ENCODE measurements around the gene DOCK3.
"Not testable (repeated sequence)": the region's sequence is repeated elsewhere in the genome, so short reads cannot be mapped to it uniquely, and the experiment has no call there.

Gene DOCK3

DNA sequence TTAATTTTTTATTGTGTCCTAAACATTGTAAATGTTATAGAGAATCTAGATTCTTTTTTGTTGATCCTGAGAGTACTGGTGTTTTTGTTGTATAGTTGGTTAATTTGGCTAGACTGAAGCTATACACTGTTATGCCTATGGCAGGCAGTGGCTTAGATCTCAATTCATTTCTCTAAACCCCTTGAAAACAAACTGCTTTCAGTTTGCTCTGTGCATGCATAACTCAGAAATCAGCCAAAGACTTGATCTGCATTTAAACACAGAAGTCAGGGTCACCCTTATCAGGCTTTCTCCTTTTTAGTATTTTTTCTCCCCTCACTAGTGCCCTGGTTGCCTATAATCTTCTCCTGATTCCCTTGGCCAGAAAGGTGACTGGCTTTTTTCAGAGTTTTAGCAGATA, 360.9 kb downstream of the DOCK3 start:
- TF ChIP-seq POLR2A (IDR thresholded peaks at IDR 0.05; ENCODE audit: low read depth, low read length) (no peak), TAF1 (IDR thresholded peaks at IDR 0.05; ENCODE audit: borderline replicate concordance, low read depth, low read length) (no peak), POLR2AphosphoS5 (IDR thresholded peaks at IDR 0.05; ENCODE audit: low read depth, low read length) (no peak)
- DNase-seq (ENCODE audit: insufficient read length) (no peak), FAIRE-seq (no peak)

DNA sequence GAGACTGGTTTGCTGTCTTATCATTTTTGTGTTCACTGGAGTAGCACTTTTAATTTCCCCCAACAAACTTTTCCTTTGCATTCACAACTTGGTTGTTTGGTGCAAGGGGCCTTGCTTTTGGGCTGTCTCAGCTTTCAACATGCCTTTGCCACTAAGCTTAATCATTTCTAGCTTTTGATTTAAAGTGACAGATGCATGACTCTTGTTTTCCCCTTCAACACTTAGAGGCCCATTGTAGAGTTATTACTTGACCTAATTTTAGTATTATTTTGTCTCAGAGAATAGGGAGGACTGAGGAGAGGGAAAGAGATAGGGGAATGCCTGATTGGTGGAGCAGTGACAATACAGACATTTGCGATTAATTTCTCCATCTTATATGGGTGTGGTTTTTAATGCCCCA, 370.3 kb downstream of the DOCK3 start:
- FAIRE-seq (no peak), DNase-seq (ENCODE audit: insufficient read length) (no peak)

DNA sequence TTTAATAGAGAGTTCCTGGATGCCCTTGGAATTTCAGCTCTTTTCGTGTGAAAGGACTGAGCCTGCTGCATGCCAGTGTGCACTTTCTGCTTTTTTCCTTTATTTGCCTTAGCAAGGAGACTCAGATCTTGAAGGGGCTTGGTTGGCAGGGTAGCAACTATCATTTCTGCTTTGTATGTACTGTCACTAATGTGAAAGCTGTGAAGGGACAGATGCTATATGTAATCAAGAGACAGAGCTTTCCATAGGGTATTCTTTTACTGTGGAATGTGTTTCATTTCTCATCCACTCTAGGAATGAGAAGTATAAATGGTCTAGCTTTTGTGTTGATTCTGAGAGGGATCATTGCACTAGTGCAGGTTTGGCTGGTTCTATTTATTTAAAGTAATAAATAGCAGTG, 377.8 kb downstream of the DOCK3 start:
- DNase-seq (ENCODE audit: insufficient read length), result no peak
- FAIRE-seq, result no peak
- TF ChIP-seq TAF1 (IDR thresholded peaks at IDR 0.05; ENCODE audit: borderline replicate concordance, low read depth, low read length), result no peak
- TF ChIP-seq POLR2AphosphoS5 (IDR thresholded peaks at IDR 0.05; ENCODE audit: low read depth, low read length), result no peak
- TF ChIP-seq POLR2A (IDR thresholded peaks at IDR 0.05; ENCODE audit: low read depth, low read length), result no peak

More for the DNA sequence above, 370.3 kb downstream of the DOCK3 start:
- TF ChIP-seq POLR2AphosphoS5 (IDR thresholded peaks at IDR 0.05; ENCODE audit: low read depth, low read length), result no peak
- TF ChIP-seq TAF1 (IDR thresholded peaks at IDR 0.05; ENCODE audit: borderline replicate concordance, low read depth, low read length), result no peak
- no peak for TF ChIP-seq POLR2A (IDR thresholded peaks at IDR 0.05; ENCODE audit: low read depth, low read length)

DNA sequence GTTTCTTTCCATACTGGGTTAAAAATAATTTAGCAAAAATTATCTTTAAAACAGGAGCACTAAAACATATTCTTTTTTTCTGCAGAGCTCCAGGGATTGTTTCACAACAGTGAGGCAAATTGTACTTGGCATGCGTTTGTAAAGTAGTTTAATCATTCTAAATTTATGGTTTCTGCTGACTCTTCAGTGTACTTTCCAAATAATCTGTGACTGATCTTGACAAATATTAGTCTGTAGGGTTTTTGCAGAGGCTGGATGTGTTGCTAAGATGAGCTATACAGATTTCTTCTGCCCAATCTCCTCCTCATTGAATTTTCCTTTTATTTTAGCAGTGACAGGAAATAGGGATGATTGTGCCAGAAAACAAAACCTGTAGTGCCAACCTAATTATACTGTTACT, 382.4 kb downstream of the DOCK3 start:
- TF ChIP-seq POLR2AphosphoS5 (IDR thresholded peaks at IDR 0.05; ENCODE audit: low read depth, low read length), result no peak
- DNase-seq (ENCODE audit: insufficient read length), result no peak
- FAIRE-seq, result no peak

DNA sequence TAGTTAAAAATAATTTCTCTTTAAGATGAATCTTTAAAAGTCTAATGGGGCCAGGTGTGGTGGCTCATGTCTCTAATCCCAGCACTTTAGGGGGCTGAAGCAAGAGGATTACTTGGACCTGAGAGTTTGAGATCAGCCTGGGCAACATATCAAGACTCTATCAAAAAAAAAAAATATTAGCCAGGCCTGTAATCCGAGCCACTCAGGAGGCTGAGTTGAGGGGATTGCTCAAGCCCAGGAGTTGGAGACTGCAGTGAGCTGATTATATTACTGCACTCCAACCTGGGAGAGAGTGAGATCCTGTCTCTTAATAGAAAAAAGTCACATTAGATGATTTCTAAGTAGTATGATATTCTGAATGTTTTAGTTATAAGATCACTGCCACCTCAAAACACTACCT, 388.3 kb downstream of the DOCK3 start:
- TF ChIP-seq TAF1 (IDR thresholded peaks at IDR 0.05; ENCODE audit: borderline replicate concordance, low read depth, low read length) (no peak), POLR2AphosphoS5 (IDR thresholded peaks at IDR 0.05; ENCODE audit: low read depth, low read length) (no peak), POLR2A (IDR thresholded peaks at IDR 0.05; ENCODE audit: low read depth, low read length) (no peak)

DNA sequence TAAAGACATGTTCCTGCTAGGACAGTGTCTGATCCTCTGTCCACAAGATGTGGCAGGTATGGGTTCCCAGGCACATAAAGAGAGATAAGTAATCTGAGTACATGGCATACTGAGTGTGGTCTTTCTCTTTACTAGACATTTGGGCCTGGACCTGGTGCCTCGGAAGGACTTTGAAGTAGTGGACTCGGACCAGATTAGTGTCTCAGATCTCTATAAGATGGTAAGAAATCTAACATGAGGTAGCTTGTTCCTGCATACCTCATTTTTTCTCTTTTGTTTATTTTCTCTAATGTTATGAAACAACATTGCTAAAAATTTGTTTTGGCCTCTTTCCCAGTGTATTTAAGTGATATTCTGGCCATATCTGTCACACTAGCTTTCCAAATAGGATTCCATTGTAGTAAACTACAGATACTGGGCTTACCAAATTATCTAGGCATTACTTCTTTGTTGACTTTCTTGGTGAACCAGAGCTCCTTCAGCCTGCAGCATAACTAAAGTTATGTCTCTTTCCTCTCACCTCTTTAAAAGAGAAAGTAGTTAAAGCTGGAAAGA, 400.6 kb downstream of the DOCK3 start:
- DNase-seq (ENCODE audit: insufficient read length) (no peak), FAIRE-seq (no peak)
- TF ChIP-seq POLR2A (IDR thresholded peaks at IDR 0.05; ENCODE audit: low read depth, low read length), result no peak
- TF ChIP-seq POLR2AphosphoS5 (IDR thresholded peaks at IDR 0.05; ENCODE audit: low read depth, low read length), result no peak
- TF ChIP-seq TAF1 (IDR thresholded peaks at IDR 0.05; ENCODE audit: borderline replicate concordance, low read depth, low read length), result no peak

More for the DNA sequence above, 388.3 kb downstream of the DOCK3 start:
- DNase-seq (ENCODE audit: insufficient read length) (no peak), FAIRE-seq (no peak)

DNA sequence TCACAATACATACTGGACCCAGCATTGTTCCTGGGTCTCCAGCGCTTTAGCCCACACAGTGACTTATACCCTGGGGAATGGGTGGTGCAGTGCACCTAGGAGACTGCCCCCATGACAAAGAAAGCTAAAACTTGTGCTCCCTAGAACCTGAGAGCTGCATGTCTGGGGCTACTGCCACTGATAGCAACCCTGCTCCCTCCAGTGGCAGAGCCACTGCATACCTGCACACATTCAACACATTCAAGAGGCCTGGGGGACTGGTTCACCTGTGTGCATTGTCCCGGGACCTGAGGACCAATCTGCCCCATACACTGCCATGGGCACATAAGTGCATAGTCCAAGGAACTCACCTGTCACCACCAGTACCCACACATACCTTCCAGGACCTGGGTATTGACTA, 407.6 kb downstream of the DOCK3 start:
- DNase-seq (ENCODE audit: insufficient read length) (no peak), FAIRE-seq (no peak)
- TF ChIP-seq TAF1 (IDR thresholded peaks at IDR 0.05; ENCODE audit: borderline replicate concordance, low read depth, low read length) (no peak), POLR2AphosphoS5 (IDR thresholded peaks at IDR 0.05; ENCODE audit: low read depth, low read length) (no peak), POLR2A (IDR thresholded peaks at IDR 0.05; ENCODE audit: low read depth, low read length) (no peak)

DNA sequence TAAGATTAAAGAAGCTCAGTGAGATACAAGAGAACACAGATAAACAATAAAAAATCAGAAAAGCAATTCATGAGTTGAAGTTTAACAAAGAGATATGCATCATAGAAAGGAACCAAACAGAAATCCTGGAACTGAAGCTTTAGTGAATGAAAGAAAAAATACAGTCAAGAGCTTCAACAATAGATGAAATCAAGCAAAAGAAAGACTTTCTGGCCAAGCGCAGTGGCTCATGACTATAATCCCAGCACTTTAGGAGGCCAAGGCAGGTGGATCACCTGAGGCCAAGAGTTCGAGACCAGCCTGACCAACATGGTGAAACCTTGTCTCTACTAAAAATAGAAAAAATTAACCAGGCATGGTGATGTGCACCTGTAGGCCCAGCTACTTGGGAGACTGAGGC, 408.8 kb downstream of the DOCK3 start:
- DNase-seq (ENCODE audit: insufficient read length) (no peak), FAIRE-seq (no peak)
- TF ChIP-seq POLR2A (IDR thresholded peaks at IDR 0.05; ENCODE audit: low read depth, low read length), result no peak

DNA sequence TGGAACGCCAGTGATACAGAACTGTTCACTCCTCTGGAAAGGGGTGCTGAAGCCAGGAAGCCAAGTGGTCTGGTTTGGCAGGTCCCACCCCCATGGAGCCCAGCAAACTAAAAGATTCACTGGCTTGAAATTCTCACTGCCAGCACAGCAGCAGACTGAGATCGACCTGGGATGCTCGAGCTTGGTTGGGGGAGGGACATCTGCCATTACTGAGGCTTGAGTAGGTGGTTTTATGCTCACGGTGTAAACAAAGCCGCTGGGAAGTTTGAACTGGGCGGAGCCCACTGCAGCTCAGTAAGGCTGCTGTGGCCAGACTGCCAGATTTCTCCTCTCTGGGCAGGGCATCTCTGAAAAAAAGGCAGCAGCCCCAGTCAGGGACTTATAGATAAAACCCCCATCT, 417.4 kb downstream of the DOCK3 start:
- DNase-seq (ENCODE audit: insufficient read length), result not testable (repeated sequence)

DNA sequence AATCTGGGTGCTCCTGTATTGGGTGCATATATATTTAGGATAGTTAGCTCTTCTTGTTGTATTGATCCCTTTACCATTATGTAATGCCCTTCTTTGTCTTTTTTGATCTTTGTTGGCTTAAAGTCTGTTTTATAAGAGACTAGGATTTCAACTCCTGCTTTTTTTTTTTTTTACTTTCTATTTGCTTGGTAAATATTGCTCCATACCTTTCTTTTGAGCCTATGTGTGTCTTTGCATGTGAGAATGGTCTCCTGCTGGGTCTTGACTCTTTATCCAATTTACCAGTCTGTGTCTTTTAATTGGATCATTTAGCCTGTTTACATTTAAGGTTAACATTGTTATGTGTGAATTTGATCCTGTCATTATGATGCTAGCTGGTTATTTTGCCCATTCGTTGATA, 420.1 kb downstream of the DOCK3 start:
- not testable (repeated sequence) for DNase-seq (ENCODE audit: insufficient read length); FAIRE-seq

More for the DNA sequence above, 417.4 kb downstream of the DOCK3 start:
- not testable (repeated sequence) for FAIRE-seq

DNA sequence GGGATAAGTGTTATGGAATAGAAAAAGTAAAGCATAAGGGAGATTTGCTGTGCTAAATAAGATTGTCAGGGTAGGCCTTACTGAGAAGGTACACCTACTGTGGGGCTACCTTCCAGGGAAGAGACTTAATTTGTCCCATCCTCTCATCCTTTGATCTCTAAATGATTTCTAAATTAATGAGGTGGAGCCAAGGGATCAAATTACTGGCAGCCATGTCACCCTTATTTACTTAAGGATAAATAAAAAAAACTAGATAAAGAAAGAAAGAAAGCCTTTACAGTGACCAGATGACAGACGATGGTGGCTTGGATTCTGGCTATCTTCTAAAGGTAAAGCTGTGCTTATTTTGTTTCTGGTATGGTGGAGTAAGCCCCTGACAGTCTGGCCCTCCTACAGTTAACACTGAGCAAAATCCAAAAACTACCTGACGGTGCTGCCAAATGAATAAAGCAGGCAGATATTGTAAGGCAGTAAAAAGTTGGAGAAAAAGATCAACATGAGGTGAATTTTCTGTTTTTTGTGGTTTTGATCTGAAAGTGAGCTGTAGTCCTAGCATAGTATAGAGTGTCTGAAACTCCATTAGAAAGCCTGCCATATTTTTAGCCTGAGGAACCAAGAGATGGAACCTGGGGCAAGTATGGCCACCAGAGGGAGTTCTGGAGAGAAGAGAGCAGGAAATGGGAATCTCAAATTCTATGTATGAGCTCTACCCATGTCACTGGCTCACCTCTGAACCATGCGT, 425.2 kb downstream of the DOCK3 start:
- TF ChIP-seq TAF1 (IDR thresholded peaks at IDR 0.05; ENCODE audit: borderline replicate concordance, low read depth, low read length) (no peak), POLR2A (IDR thresholded peaks at IDR 0.05; ENCODE audit: low read depth, low read length) (no peak), POLR2AphosphoS5 (IDR thresholded peaks at IDR 0.05; ENCODE audit: low read depth, low read length) (no peak)
- no peak for FAIRE-seq
- DNase-seq (ENCODE audit: insufficient read length), result no peak

DNA sequence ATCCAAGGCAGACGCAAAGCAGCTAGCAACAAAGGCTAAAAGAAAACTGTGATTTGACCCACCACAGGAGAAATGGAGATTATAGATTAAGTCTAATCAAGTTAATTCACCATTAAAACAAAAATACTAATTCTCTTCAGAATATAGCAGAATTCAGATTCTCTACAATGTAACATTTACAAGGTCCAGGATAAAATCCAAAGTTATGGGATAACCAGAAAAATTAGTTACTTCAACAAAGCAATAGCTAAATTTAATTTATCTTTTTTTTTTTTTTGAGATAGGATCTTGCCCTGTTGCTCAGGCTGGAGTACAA, 425.8 kb downstream of the DOCK3 start:
- no peak for TF ChIP-seq TAF1 (IDR thresholded peaks at IDR 0.05; ENCODE audit: borderline replicate concordance, low read depth, low read length)
- no peak for TF ChIP-seq POLR2AphosphoS5 (IDR thresholded peaks at IDR 0.05; ENCODE audit: low read depth, low read length)
- DNase-seq (ENCODE audit: insufficient read length), result no peak
- no peak for FAIRE-seq

DNA sequence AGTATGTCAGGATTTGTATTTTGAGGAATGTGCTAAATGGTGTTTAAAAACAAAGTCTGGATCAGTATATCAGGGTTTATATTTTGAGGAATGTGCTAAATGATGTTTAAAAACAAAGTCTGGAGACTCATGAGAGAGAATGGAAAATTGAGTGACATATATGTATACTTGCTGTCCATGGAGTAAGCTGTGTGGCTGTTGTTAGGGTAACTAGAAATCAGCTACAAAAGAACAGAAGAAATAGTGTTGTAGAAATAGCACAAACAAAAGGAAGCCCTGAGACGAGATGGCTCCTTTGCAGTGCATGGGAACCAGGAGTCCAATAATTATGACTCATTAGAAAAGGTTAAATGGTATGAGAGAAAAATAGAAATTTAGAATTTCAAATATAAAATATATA, 427.7 kb downstream of the DOCK3 start:
- FAIRE-seq, result no peak

More for the DNA sequence above, 427.7 kb downstream of the DOCK3 start:
- no peak for DNase-seq (ENCODE audit: insufficient read length)
- no peak for TF ChIP-seq TAF1 (IDR thresholded peaks at IDR 0.05; ENCODE audit: borderline replicate concordance, low read depth, low read length)
- no peak for TF ChIP-seq POLR2AphosphoS5 (IDR thresholded peaks at IDR 0.05; ENCODE audit: low read depth, low read length)
- no peak for TF ChIP-seq POLR2A (IDR thresholded peaks at IDR 0.05; ENCODE audit: low read depth, low read length)
